Stimulated activated memory B cell treated with anti-CD40 and anti-IgM and Interleukin-4, amounts not matched to agents 10 μg/mL and 1 μg/mL and 100 μg/mL, for 72 hours (primary cell): ENCODE results near the gene RP2.

ENCODE experiments used
- ATAC-seq: fragments of 150-1000 bp; cut with Tn5 transposase; 2 replicates; pipeline ENCODE4 v1.10.0; 2021
- H3K27ac Mint-ChIP-seq: one replicate; pipeline ENCODE4 v1.8.0; 2022; ENCODE audit warnings: mild to moderate bottlenecking, mixed read lengths
- H3K27me3 Mint-ChIP-seq: one replicate; pipeline ENCODE4 v1.8.0; 2022; ENCODE audit warnings: mixed read lengths
- H3K36me3 Mint-ChIP-seq: one replicate; pipeline ENCODE4 v1.8.0; 2022; ENCODE audit warnings: mixed read lengths
- H3K4me1 Mint-ChIP-seq: one replicate; pipeline ENCODE4 v1.8.0; 2022; ENCODE audit warnings: mixed read lengths
- H3K4me3 Mint-ChIP-seq: one replicate; pipeline ENCODE4 v1.8.0; 2022; ENCODE audit warnings: mild to moderate bottlenecking, moderate library complexity, mixed read lengths
- H3K9me3 Mint-ChIP-seq: one replicate; pipeline ENCODE4 v1.8.0; 2022; ENCODE audit warnings: mixed read lengths

Gene RP2

GRCh38 chrX:46927718-46928117 lies 90.9 kb downstream of the RP2 start:
- H3K36me3 Mint-ChIP-seq = peaks cover 22% of the 10 kb centered on the region
- H3K4me1 Mint-ChIP-seq = peaks cover 34% of the 10 kb centered on the region
- no peaks in the 10 kb centered on the region for H3K27me3 Mint-ChIP-seq
- no peak overlapping the region for H3K27ac Mint-ChIP-seq
- no peak for ATAC-seq
- no peak overlapping the region for H3K4me3 Mint-ChIP-seq
- no peaks in the 10 kb centered on the region for H3K9me3 Mint-ChIP-seq

- Mint-ChIP-seq H3K27me3 (no peaks in the 10 kb centered on the region), H3K4me1 (peaks cover 40% of the 10 kb centered on the region), H3K4me3 (no peak overlapping the region), H3K27ac (peak overlapping the region; percentile 8), H3K36me3 (peaks cover 27% of the 10 kb centered on the region), H3K9me3 (no peaks in the 10 kb centered on the region)
- no peak for ATAC-seq
Observed at GRCh38 chrX:46929439-46930261, 92.8 kb downstream of the RP2 start.
